Activated CD8-positive, alpha-beta memory T cell treated with anti-CD3 and anti-CD28 coated beads, Interleukin-2, amount 10 ng/mL, durations not matched to agents 7 days and 5 days (primary cell): ENCODE data around the gene STK32B. TPM values are rescaled to one million over a fixed set of nuclear protein-coding genes. Genes with fewer than 3 reads are reported as not detected.

Experiments used
- ATAC-seq: fragments of 150-1000 bp; cut with Tn5 transposase; one replicate; pipeline ENCODE4 v1.10.0; 2021; ENCODE audit warnings: moderate library complexity
- CTCF ChIA-PET: fragments of 350-600 bp; sonication (Branson Sonifier 250); formaldehyde crosslinking; loops from one replicate; lab custom pipeline; 2021; ENCODE audit warnings: antibody characterized with exemption; lab: Charles Lee
- DNase-seq: peaks from one replicate; pipeline ENCODE4 v3.0.0-alpha.2; 2020
- H3K27ac Mint-ChIP-seq: one replicate; pipeline ENCODE4 v1.8.0; 2021; ENCODE audit warnings: mild to moderate bottlenecking, mixed read lengths
- H3K27me3 Mint-ChIP-seq: one replicate; pipeline ENCODE4 v1.8.0; 2021; ENCODE audit warnings: mixed read lengths
- H3K36me3 Mint-ChIP-seq: one replicate; pipeline ENCODE4 v1.8.0; 2021; ENCODE audit warnings: mild to moderate bottlenecking, mixed read lengths
- H3K4me1 Mint-ChIP-seq: one replicate; pipeline ENCODE4 v1.8.0; 2021; ENCODE audit warnings: mixed read lengths
- H3K4me3 Mint-ChIP-seq: one replicate; pipeline ENCODE4 v1.8.0; 2021; ENCODE audit warnings: mild to moderate bottlenecking, moderate library complexity, mixed read lengths
- H3K9me3 Mint-ChIP-seq: one replicate; pipeline ENCODE4 v1.8.0; 2022; ENCODE audit warnings: low read depth, mixed read lengths
- total RNA-seq, 2 experiments: library from RNA; stranded (reverse); gene quantifications; one replicate each; pipeline ENCODE4 v1.2.3, GENCODE V29; 2021

Gene STK32B
- total RNA-seq, 2 experiments from 2014 or later = not detected

- Mint-ChIP-seq H3K27me3 (no peaks in the 10 kb centered on the region), H3K36me3 (no peaks in the 10 kb centered on the region), H3K9me3 (peaks cover 8% of the 10 kb centered on the region), H3K4me1 (no peaks in the 10 kb centered on the region), H3K4me3 (no peak overlapping the region), H3K27ac (no peak overlapping the region)
- ATAC-seq (no peak), DNase-seq (no peak)
- CTCF ChIA-PET = no interaction called here
Measured at GRCh38 chr4:5341526-5341925, 290.2 kb downstream of the STK32B start.

GRCh38 chr4:5355846-5356245, 304.6 kb downstream of the STK32B start:
- DNase-seq (no peak), ATAC-seq (no peak)
- Mint-ChIP-seq H3K27ac (no peak overlapping the region), H3K9me3 (peaks cover 4% of the 10 kb centered on the region), H3K36me3 (no peaks in the 10 kb centered on the region), H3K4me3 (no peak overlapping the region), H3K4me1 (no peaks in the 10 kb centered on the region), H3K27me3 (no peaks in the 10 kb centered on the region)
- CTCF ChIA-PET = no interaction called here

- Mint-ChIP-seq H3K36me3 (no peaks in the 10 kb centered on the region), H3K9me3 (peaks cover 4% of the 10 kb centered on the region), H3K27ac (no peak overlapping the region), H3K27me3 (no peaks in the 10 kb centered on the region), H3K4me1 (no peaks in the 10 kb centered on the region), H3K4me3 (no peak overlapping the region)
- DNase-seq (no peak), ATAC-seq (no peak)
- CTCF ChIA-PET = no interaction called here
Measured at GRCh38 chr4:5357870-5358269, 306.6 kb downstream of the STK32B start.

- ATAC-seq = no peak
- DNase-seq = no peak
- H3K27ac Mint-ChIP-seq = no peak overlapping the region
- H3K27me3 Mint-ChIP-seq = no peaks in the 10 kb centered on the region
- no peak overlapping the region for H3K4me3 Mint-ChIP-seq
- no peaks in the 10 kb centered on the region for H3K4me1 Mint-ChIP-seq
- no peaks in the 10 kb centered on the region for H3K36me3 Mint-ChIP-seq
- CTCF ChIA-PET = no interaction called here
- H3K9me3 Mint-ChIP-seq = peaks cover 2% of the 10 kb centered on the region
Measured at GRCh38 chr4:5361968-5362367, 310.7 kb downstream of the STK32B start.

- ATAC-seq (no peak), DNase-seq (no peak)
- H3K4me3 Mint-ChIP-seq = no peak overlapping the region
- no peak overlapping the region for H3K27ac Mint-ChIP-seq
- CTCF ChIA-PET = no interaction called here
- no peaks in the 10 kb centered on the region for H3K36me3 Mint-ChIP-seq
- H3K9me3 Mint-ChIP-seq = peaks cover 2% of the 10 kb centered on the region
- no peaks in the 10 kb centered on the region for H3K27me3 Mint-ChIP-seq
- H3K4me1 Mint-ChIP-seq = no peaks in the 10 kb centered on the region
Measured at GRCh38 chr4:5364406-5364805, 313.1 kb downstream of the STK32B start.

- Mint-ChIP-seq H3K36me3 (no peaks in the 10 kb centered on the region), H3K4me1 (no peaks in the 10 kb centered on the region), H3K9me3 (peaks cover under 1% of the 10 kb centered on the region), H3K4me3 (no peak overlapping the region), H3K27me3 (no peaks in the 10 kb centered on the region), H3K27ac (no peak overlapping the region)
- DNase-seq = no peak
- no peak for ATAC-seq
- CTCF ChIA-PET = no interaction called here
Measured at GRCh38 chr4:5365071-5366008, 314.1 kb downstream of the STK32B start.

- Mint-ChIP-seq H3K27me3 (no peaks in the 10 kb centered on the region), H3K27ac (no peak overlapping the region), H3K9me3 (no peaks in the 10 kb centered on the region), H3K4me3 (no peak overlapping the region), H3K36me3 (no peaks in the 10 kb centered on the region), H3K4me1 (no peaks in the 10 kb centered on the region)
- no peak for DNase-seq
- CTCF ChIA-PET = no interaction called here
- no peak for ATAC-seq
Measured at GRCh38 chr4:5366009-5366386, 314.7 kb downstream of the STK32B start.

GRCh38 chr4:5366421-5366820, 315.1 kb downstream of the STK32B start:
- DNase-seq (no peak), ATAC-seq (no peak)
- Mint-ChIP-seq H3K4me3 (no peak overlapping the region), H3K36me3 (no peaks in the 10 kb centered on the region), H3K27me3 (no peaks in the 10 kb centered on the region), H3K27ac (no peak overlapping the region), H3K9me3 (no peaks in the 10 kb centered on the region), H3K4me1 (no peaks in the 10 kb centered on the region)
- CTCF ChIA-PET = no interaction called here

GRCh38 chr4:5368426-5368825, 317.1 kb downstream of the STK32B start:
- CTCF ChIA-PET = no interaction called here
- H3K4me1 Mint-ChIP-seq = no peaks in the 10 kb centered on the region
- H3K27ac Mint-ChIP-seq = no peak overlapping the region
- no peaks in the 10 kb centered on the region for H3K9me3 Mint-ChIP-seq
- H3K4me3 Mint-ChIP-seq = no peak overlapping the region
- DNase-seq (no peak), ATAC-seq (no peak)
- no peaks in the 10 kb centered on the region for H3K36me3 Mint-ChIP-seq
- H3K27me3 Mint-ChIP-seq = no peaks in the 10 kb centered on the region

- Mint-ChIP-seq H3K4me3 (no peak overlapping the region), H3K9me3 (no peaks in the 10 kb centered on the region), H3K36me3 (no peaks in the 10 kb centered on the region), H3K4me1 (no peaks in the 10 kb centered on the region), H3K27ac (no peak overlapping the region), H3K27me3 (no peaks in the 10 kb centered on the region)
- ATAC-seq (no peak), DNase-seq (no peak)
- CTCF ChIA-PET = no interaction called here
Measured at GRCh38 chr4:5370286-5370685, 319.0 kb downstream of the STK32B start.

GRCh38 chr4:5371415-5372190, 320.3 kb downstream of the STK32B start:
- Mint-ChIP-seq H3K4me3 (no peak overlapping the region), H3K4me1 (no peaks in the 10 kb centered on the region), H3K27me3 (no peaks in the 10 kb centered on the region), H3K9me3 (no peaks in the 10 kb centered on the region), H3K27ac (no peak overlapping the region), H3K36me3 (no peaks in the 10 kb centered on the region)
- ATAC-seq (no peak), DNase-seq (no peak)
- CTCF ChIA-PET = no interaction called here

GRCh38 chr4:5372198-5372597, 320.9 kb downstream of the STK32B start:
- no peaks in the 10 kb centered on the region for H3K27me3 Mint-ChIP-seq
- no peaks in the 10 kb centered on the region for H3K36me3 Mint-ChIP-seq
- no peak overlapping the region for H3K4me3 Mint-ChIP-seq
- DNase-seq (no peak), ATAC-seq (no peak)
- H3K9me3 Mint-ChIP-seq = peaks cover under 1% of the 10 kb centered on the region
- H3K4me1 Mint-ChIP-seq = no peaks in the 10 kb centered on the region
- H3K27ac Mint-ChIP-seq = no peak overlapping the region
- CTCF ChIA-PET = no interaction called here

- H3K9me3 Mint-ChIP-seq = peaks cover 6% of the 10 kb centered on the region
- no peaks in the 10 kb centered on the region for H3K4me1 Mint-ChIP-seq
- no peaks in the 10 kb centered on the region for H3K36me3 Mint-ChIP-seq
- H3K4me3 Mint-ChIP-seq = no peak overlapping the region
- ATAC-seq (no peak), DNase-seq (no peak)
- H3K27me3 Mint-ChIP-seq = no peaks in the 10 kb centered on the region
- CTCF ChIA-PET = no interaction called here
- no peak overlapping the region for H3K27ac Mint-ChIP-seq
Measured at GRCh38 chr4:5373327-5373726, 322.0 kb downstream of the STK32B start.

GRCh38 chr4:5374592-5374991, 323.3 kb downstream of the STK32B start:
- DNase-seq (no peak), ATAC-seq (no peak)
- Mint-ChIP-seq H3K27ac (no peak overlapping the region), H3K4me1 (no peaks in the 10 kb centered on the region), H3K36me3 (no peaks in the 10 kb centered on the region), H3K4me3 (no peak overlapping the region), H3K27me3 (no peaks in the 10 kb centered on the region), H3K9me3 (peaks cover 7% of the 10 kb centered on the region)
- CTCF ChIA-PET = no interaction called here
